Measurements from ENCODE around the gene RNF183. TPM values are rescaled to one million over a fixed set of nuclear protein-coding genes. Genes with fewer than 3 reads are reported as not detected.

The RNF183 gene
- total RNA-seq (2022; extraction: Qiagen RNA extraction; ENCODE audit: low read depth): 0.09 to 0.15 TPM in 2 of 5 replicates, not detected in the others

GRCh38 chr9:113302792-113303418, at the start of gene RNF183:
Gene RNF183, minus strand, starts transcription at chr9:113303376. Its CDS starts 5,192 bp downstream, at chr9:113298184.

GRCh38 chr9:113349445-113350094, 46.4 kb upstream of the RNF183 start, which contains the start of gene BSPRY:
Gene BSPRY, plus strand, starts transcription at chr9:113349541. Its CDS starts 39 bp downstream, at chr9:113349580.

GRCh38 chr9:113340011-113340699, 37.0 kb upstream of the RNF183 start, which contains the start of gene WDR31:
Gene WDR31, minus strand, starts transcription at chr9:113340275. Its CDS starts 8,253 bp downstream, at chr9:113332022.

GRCh38 chr9:113275157-113276131, 27.7 kb downstream of the RNF183 start, which contains the start of the genes CDC26 and PRPF4:
Gene CDC26, minus strand, starts transcription at chr9:113275572. Its CDS starts 3,065 bp downstream, at chr9:113272507.
Gene PRPF4, plus strand, starts transcription at chr9:113275658. Its CDS starts 86 bp downstream, at chr9:113275744.

Other genes with a start within 250 kb of the RNF183 start
- 0.86 to 1.9 TPM (median 1.8 TPM) in 5 replicates for gene ZFP37, start 246.7 kb downstream of the RNF183 start, total RNA-seq (2022; extraction: Qiagen RNA extraction; ENCODE audit: low read depth)
- gene SLC31A2, start 152.4 kb downstream of the RNF183 start, total RNA-seq (2022; extraction: Qiagen RNA extraction; ENCODE audit: low read depth): 6.4 to 7.7 TPM (median 7.1 TPM) in 5 replicates
- 17.5 to 18.4 TPM (median 17.8 TPM) in 5 replicates for gene FKBP15, start 82.1 kb downstream of the RNF183 start, total RNA-seq (2022; extraction: Qiagen RNA extraction; ENCODE audit: low read depth)
- 17.9 to 23.9 TPM (median 22.0 TPM) in 5 replicates for gene SLC31A1, start 81.8 kb downstream of the RNF183 start, total RNA-seq (2022; extraction: Qiagen RNA extraction; ENCODE audit: low read depth)
- 43.0 to 67.2 TPM (median 45.6 TPM) in 5 replicates for gene CDC26, start 27.8 kb downstream of the RNF183 start, total RNA-seq (2022; extraction: Qiagen RNA extraction; ENCODE audit: low read depth)
- 54.5 to 61.0 TPM (median 57.9 TPM) in 5 replicates for gene PRPF4, start 27.7 kb downstream of the RNF183 start, total RNA-seq (2022; extraction: Qiagen RNA extraction; ENCODE audit: low read depth)
- gene WDR31, start 36.9 kb upstream of the RNF183 start, total RNA-seq (2022; extraction: Qiagen RNA extraction; ENCODE audit: low read depth): 0.88 to 1.3 TPM (median 1.2 TPM) in 5 replicates
- 0.03 to 0.22 TPM (median 0.06 TPM) in 4 of 5 replicates, not detected in the other for gene BSPRY, start 46.2 kb upstream of the RNF183 start, total RNA-seq (2022; extraction: Qiagen RNA extraction; ENCODE audit: low read depth)
- 19.4 to 26.8 TPM (median 24.6 TPM) in 5 replicates for gene HDHD3, start 73.6 kb upstream of the RNF183 start, total RNA-seq (2022; extraction: Qiagen RNA extraction; ENCODE audit: low read depth)
- 13.1 to 16.7 TPM (median 14.7 TPM) in 5 replicates for gene ALAD, start 97.9 kb upstream of the RNF183 start, total RNA-seq (2022; extraction: Qiagen RNA extraction; ENCODE audit: low read depth)
- 104 to 127 TPM (median 112 TPM) in 5 replicates for gene POLE3, start 107.3 kb upstream of the RNF183 start, total RNA-seq (2022; extraction: Qiagen RNA extraction; ENCODE audit: low read depth)
- gene C9orf43, start 107.4 kb upstream of the RNF183 start, total RNA-seq (2022; extraction: Qiagen RNA extraction; ENCODE audit: low read depth): 0.41 to 0.78 TPM (median 0.60 TPM) in 5 replicates
- 24.6 to 25.9 TPM (median 25.1 TPM) in 5 replicates for gene RGS3, start 160.4 kb upstream of the RNF183 start, total RNA-seq (2022; extraction: Qiagen RNA extraction; ENCODE audit: low read depth)

All from A549 treated with RU486 at 1 μM for 4 hours (cell line).